Measurements from ENCODE around the gene COL25A1.

DNA sequence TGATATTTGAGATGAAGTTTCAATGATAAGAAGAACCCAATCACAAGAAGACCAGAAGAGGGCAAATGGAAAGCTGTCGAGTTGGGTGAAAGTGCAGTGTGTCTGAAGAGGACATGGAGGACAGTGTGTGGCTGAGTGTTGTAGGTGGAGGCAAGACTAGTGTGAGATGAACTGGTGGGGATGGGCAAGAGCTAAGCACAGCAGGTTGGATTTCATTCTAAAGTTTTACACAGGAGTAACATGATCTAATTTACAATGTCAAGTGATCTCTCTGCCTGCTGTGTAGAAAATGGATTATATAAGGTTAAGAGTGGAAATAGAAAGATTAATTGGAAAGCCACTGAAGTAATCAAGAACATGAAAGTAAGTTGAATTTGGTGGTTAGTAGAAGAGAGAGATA lies 331.0 kb downstream of the COL25A1 start:
- no peak for TF ChIP-seq POLR2AphosphoS5 (IDR thresholded peaks at IDR 0.05; ENCODE audit: borderline replicate concordance, low read depth, low read length)
- TF ChIP-seq EZH2 (IDR thresholded peaks at IDR 0.05) = no peak
